Stomach smooth muscle (tissue), 2 donors: ENCODE results near the gene PRIMA1.

Experiments
- H3K27ac ChIP-seq: one replicate; pipeline ENCODE4 v1.7.0; 2013; ENCODE audit warnings: mild to moderate bottlenecking, low read length, inconsistent platforms
- H3K27me3 ChIP-seq, 2 donors: one replicate each; pipeline ENCODE4 v1.7.0; 2013; ENCODE audit warnings: low read length in 2 of 2; ENCODE audit not compliant: insufficient read depth in 2 of 2, control insufficient read depth in 1 of 2
- H3K36me3 ChIP-seq, 2 donors: one replicate each; pipeline ENCODE4 v1.7.0; 2013; ENCODE audit warnings: low read length in 2 of 2; ENCODE audit not compliant: control insufficient read depth in 2 of 2, insufficient read depth in 2 of 2
- H3K4me1 ChIP-seq: one replicate; pipeline ENCODE4 v1.7.0; 2013; ENCODE audit warnings: low read length; ENCODE audit not compliant: control insufficient read depth, insufficient read depth
- H3K4me3 ChIP-seq, 2 donors: one replicate each; pipeline ENCODE4 v1.7.0; 2013; ENCODE audit warnings: low read length in 2 of 2
- H3K9ac ChIP-seq, 2 donors: one replicate each; pipeline ENCODE4 v1.7.0; 2013; ENCODE audit warnings: low read length in 2 of 2, mild to moderate bottlenecking in 1 of 2
- H3K9me3 ChIP-seq, 2 donors: one replicate each; pipeline ENCODE4 v1.7.0; 2013; ENCODE audit warnings: low read length in 2 of 2; ENCODE audit not compliant: control insufficient read depth in 2 of 2
- donor health status: healthy.
- donor health status: Pancreatic carcinoma.

The PRIMA1 gene

DNA sequence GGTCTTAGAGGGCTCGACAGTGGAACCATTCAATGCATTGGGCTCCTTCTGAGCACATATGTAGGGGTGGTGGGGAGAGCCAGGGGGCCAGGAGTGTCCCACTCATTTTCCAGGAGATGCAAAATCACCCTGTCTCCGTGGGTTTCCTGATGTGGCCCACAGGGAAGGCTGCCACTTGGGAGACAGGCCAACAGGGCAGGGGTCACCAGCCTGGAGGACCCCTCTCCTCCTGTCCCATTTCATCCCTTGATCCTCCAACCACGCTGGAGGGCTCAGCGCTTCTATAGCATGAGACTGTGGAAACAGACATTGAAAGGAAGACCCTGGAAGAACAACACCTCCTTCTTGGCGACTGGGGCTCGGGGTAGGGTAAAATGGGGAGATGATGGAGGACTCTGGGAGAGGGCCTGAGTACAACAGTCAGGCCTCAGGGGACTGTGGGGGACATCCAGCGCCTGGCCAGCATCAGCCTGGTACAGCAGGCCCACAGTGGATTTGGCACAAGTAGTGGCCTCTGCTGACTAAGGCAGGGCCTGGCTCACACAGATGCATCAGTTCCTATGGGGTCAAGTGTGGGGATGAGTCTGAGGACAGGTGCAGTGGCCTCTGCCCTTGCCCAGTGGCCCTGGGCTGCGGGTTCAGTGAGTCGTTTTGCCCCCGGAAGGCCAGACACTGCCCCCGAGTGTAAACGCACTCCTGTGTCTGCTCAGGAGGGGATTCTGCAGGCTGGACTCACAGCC lies 68.0 kb downstream of the PRIMA1 start:
- no peak overlapping the region for H3K4me3 ChIP-seq
- peaks cover 16 to 28% of the 10 kb centered on the region in 2 donors for H3K36me3 ChIP-seq
- no peaks in the 10 kb centered on the region for H3K27me3 ChIP-seq
- no peak overlapping the region for H3K27ac ChIP-seq
- no peaks in the 10 kb centered on the region for H3K9me3 ChIP-seq
- peaks cover 5% of the 10 kb centered on the region for H3K4me1 ChIP-seq
- H3K9ac ChIP-seq: no peak overlapping the region

- Histone ChIP-seq H3K9ac (no peak overlapping the region), H3K36me3 (peaks cover 16 to 28% of the 10 kb centered on the region in 2 donors), H3K4me1 (peaks cover 3% of the 10 kb centered on the region), H3K27ac (no peak overlapping the region), H3K4me3 (no peak overlapping the region), H3K27me3 (no peaks in the 10 kb centered on the region), H3K9me3 (no peaks in the 10 kb centered on the region)
These were observed 69.0 kb downstream of the PRIMA1 start for GRCh38 chr14:93719256-93719655.

- Histone ChIP-seq H3K9ac (no peak overlapping the region), H3K4me3 (no peak overlapping the region), H3K27ac (no peak overlapping the region), H3K27me3 (peaks cover 0 to under 1% of the 10 kb centered on the region in 2 donors), H3K9me3 (no peaks in the 10 kb centered on the region), H3K36me3 (peaks cover 16 to 22% of the 10 kb centered on the region in 2 donors), H3K4me1 (peaks cover 3% of the 10 kb centered on the region)
These were observed 70.5 kb downstream of the PRIMA1 start for GRCh38 chr14:93717668-93718320.

- peaks cover 14 to 18% of the 10 kb centered on the region in 2 donors for H3K36me3 ChIP-seq
- H3K27ac ChIP-seq: no peak overlapping the region
- H3K9me3 ChIP-seq: no peaks in the 10 kb centered on the region
- H3K4me1 ChIP-seq: peaks cover 3% of the 10 kb centered on the region
- H3K4me3 ChIP-seq: no peak overlapping the region
- peaks cover 4% of the 10 kb centered on the region in 2 donors for H3K27me3 ChIP-seq
- no peak overlapping the region for H3K9ac ChIP-seq
These were observed 71.3 kb downstream of the PRIMA1 start for GRCh38 chr14:93716746-93717667.

- Histone ChIP-seq H3K27me3 (peaks cover 4% of the 10 kb centered on the region in 2 donors), H3K36me3 (peaks cover 8 to 14% of the 10 kb centered on the region in 2 donors), H3K9me3 (no peaks in the 10 kb centered on the region), H3K9ac (no peak overlapping the region), H3K27ac (no peak overlapping the region), H3K4me1 (peaks cover 3% of the 10 kb centered on the region), H3K4me3 (no peak overlapping the region)
These were observed 72.1 kb downstream of the PRIMA1 start for GRCh38 chr14:93716002-93716745.

DNA sequence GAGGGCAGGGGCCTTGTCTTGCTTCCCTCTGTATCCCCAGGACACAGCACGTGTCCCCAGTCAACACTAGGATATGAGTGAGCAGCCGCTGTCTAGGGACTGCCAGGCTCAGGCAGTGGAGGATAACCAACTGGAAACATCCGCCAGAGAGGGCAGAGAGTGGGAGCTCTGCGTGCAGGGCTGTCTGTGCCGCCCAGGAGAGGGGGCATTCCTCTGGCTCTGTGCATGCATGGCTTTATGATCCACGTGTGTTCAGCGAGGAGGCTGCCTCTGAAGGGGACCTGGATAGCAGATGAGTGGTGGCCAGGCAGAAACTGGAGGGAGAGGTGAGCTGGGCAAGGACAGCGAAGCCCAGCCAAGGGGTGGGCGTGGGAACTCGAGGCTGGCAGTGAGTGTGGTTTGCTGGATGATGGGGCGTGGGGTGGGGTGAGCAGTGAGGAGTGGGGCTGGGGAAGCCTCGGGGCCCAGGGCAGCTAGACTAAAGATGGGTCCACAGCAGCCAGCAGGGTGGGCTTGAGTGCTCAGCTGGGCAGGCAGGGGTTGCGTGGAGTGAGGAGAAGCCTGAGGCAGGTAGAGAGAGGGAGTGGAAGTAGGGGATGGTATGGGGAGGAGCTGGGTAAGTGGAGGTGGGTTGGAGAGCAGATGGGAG lies 72.9 kb downstream of the PRIMA1 start:
- H3K4me3 ChIP-seq: no peak overlapping the region
- H3K27me3 ChIP-seq: peaks cover 4% of the 10 kb centered on the region in 2 donors
- peaks cover 2 to 6% of the 10 kb centered on the region in 2 donors for H3K36me3 ChIP-seq

GRCh38 chr14:93714605-93715004 lies 73.7 kb downstream of the PRIMA1 start:
- Histone ChIP-seq H3K27ac (no peak overlapping the region), H3K36me3 (no peaks in the 10 kb centered on the region), H3K4me3 (no peak overlapping the region), H3K27me3 (peaks cover 4% of the 10 kb centered on the region in 2 donors), H3K9ac (no peak overlapping the region), H3K4me1 (peaks cover 3% of the 10 kb centered on the region), H3K9me3 (no peaks in the 10 kb centered on the region)

More for the DNA sequence above, 72.9 kb downstream of the PRIMA1 start:
- peaks cover 3% of the 10 kb centered on the region for H3K4me1 ChIP-seq
- no peaks in the 10 kb centered on the region for H3K9me3 ChIP-seq
- H3K27ac ChIP-seq: no peak overlapping the region
- H3K9ac ChIP-seq: no peak overlapping the region

GRCh38 chr14:93713726-93714405 lies 74.4 kb downstream of the PRIMA1 start:
- peaks cover 4% of the 10 kb centered on the region in 2 donors for H3K27me3 ChIP-seq
- peaks cover 3% of the 10 kb centered on the region for H3K4me1 ChIP-seq
- H3K36me3 ChIP-seq: no peaks in the 10 kb centered on the region
- H3K9ac ChIP-seq: no peak overlapping the region
- no peak overlapping the region for H3K27ac ChIP-seq
- H3K9me3 ChIP-seq: no peaks in the 10 kb centered on the region
- H3K4me3 ChIP-seq: no peak overlapping the region

GRCh38 chr14:93712838-93713724 lies 75.2 kb downstream of the PRIMA1 start:
- H3K27ac ChIP-seq: no peak overlapping the region
- H3K4me3 ChIP-seq: no peak overlapping the region
- no peaks in the 10 kb centered on the region for H3K9me3 ChIP-seq

More at GRCh38 chr14:93712838-93713724, 75.2 kb downstream of the PRIMA1 start:
- H3K27me3 ChIP-seq: peaks cover 4% of the 10 kb centered on the region in 2 donors
- peaks cover 3% of the 10 kb centered on the region for H3K4me1 ChIP-seq
- H3K36me3 ChIP-seq: no peaks in the 10 kb centered on the region
- no peak overlapping the region for H3K9ac ChIP-seq
